ENCODE data around the gene ZNF22. TPM values are rescaled to one million over a fixed set of nuclear protein-coding genes. Genes with fewer than 3 reads are reported as not detected.

ZNF22 gene
- total RNA-seq, 1 donor from 2014 or later: 24.9 TPM

DNA sequence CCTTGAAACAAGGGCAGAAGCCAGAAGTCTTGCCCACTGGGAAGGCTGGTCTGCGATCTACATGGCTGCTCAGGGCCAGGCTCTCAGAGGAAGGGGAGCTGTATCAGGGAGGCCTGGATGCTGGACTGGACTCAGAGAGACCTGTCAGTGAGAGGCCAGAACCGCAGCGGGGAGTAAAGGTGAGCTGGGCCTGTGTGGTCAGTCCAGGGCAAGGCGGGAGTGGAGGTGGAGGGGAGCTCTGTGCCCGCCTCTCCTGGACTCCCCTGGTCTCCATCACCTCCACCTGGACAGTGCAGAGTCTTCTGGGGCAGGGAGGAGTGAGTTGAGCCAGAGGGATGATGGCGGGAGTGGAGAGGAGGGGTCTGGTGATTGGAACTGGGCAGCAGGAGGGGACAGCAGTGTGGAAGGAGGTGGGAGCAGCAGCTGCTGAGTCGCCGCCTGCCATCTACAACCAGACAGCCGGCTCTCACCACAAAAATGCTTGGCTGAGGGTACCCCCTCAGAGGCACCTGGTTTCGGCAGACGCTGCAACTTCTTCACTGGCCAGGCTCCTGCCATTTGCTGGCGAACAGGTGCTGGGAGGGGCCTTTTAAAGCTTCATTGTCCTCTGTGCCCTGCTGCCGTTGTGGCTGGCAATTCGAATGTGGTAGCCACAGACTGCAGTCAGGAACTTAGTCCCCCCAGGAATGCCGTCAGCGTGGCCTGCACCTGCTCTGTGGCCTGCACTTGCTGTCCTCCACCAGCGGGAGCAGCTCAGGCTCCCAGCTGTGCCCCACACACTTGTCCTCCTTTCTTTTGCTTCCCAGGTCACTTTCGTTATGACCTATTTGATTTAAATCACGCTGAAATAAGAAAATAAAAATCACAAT is 37.6 kb upstream of the ZNF22 start:
- ATAC-seq (no peak), DNase-seq (ENCODE audit: low spot score) (no peak)
- intact Hi-C loops (cut with DNase I): no loop called here

- DNase-seq (ENCODE audit: low spot score) (peak; percentile 85), ATAC-seq (peak; percentile 73)
- intact Hi-C loops (cut with DNase I): no loop called here
Observed at GRCh38 chr10:44963772-44964633, 36.7 kb upstream of the ZNF22 start.

- ATAC-seq (no peak), DNase-seq (ENCODE audit: low spot score) (no peak)
- intact Hi-C loops (cut with DNase I): no loop called here
Observed at GRCh38 chr10:44965104-44965503, 35.6 kb upstream of the ZNF22 start.

- DNase-seq (ENCODE audit: low spot score): no peak
- ATAC-seq: no peak
- intact Hi-C loops (cut with DNase I): no loop called here
Observed at GRCh38 chr10:44965651-44966097, 35.0 kb upstream of the ZNF22 start.

- intact Hi-C loops (cut with DNase I): no loop called here
- no peak for DNase-seq (ENCODE audit: low spot score)
- no peak for ATAC-seq
Observed at GRCh38 chr10:44966129-44966815, 34.5 kb upstream of the ZNF22 start.

- DNase-seq (ENCODE audit: low spot score) (no peak), ATAC-seq (no peak)
- intact Hi-C loops (cut with DNase I): no loop called here
Observed at GRCh38 chr10:44966816-44967509, 33.8 kb upstream of the ZNF22 start.

DNA sequence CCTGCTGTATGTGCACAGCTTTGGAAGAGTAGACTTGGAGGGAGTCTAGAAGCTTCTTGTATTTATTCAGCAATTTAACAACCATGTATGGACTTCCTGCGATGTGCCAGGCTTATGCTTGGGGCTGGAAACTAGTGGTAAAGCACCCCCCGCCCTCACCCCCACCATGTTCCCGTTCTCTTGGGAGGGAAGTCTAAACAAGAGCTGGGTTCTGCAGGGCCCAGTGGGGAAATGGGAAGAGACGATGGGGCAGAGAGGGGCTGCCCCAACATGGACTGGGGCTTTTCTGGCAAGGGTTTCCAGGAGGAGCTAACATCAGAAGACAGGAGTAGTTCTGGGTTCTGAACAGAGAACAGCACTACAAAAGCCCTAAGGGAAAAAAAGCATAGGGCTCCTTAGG is 33.1 kb upstream of the ZNF22 start:
- ATAC-seq (peak; percentile 9), DNase-seq (ENCODE audit: low spot score) (peak; percentile 63)
- intact Hi-C loops (cut with DNase I): no loop called here

GRCh38 chr10:44968091-44968490 is 32.6 kb upstream of the ZNF22 start:
- intact Hi-C loops (cut with DNase I): no loop called here

DNA sequence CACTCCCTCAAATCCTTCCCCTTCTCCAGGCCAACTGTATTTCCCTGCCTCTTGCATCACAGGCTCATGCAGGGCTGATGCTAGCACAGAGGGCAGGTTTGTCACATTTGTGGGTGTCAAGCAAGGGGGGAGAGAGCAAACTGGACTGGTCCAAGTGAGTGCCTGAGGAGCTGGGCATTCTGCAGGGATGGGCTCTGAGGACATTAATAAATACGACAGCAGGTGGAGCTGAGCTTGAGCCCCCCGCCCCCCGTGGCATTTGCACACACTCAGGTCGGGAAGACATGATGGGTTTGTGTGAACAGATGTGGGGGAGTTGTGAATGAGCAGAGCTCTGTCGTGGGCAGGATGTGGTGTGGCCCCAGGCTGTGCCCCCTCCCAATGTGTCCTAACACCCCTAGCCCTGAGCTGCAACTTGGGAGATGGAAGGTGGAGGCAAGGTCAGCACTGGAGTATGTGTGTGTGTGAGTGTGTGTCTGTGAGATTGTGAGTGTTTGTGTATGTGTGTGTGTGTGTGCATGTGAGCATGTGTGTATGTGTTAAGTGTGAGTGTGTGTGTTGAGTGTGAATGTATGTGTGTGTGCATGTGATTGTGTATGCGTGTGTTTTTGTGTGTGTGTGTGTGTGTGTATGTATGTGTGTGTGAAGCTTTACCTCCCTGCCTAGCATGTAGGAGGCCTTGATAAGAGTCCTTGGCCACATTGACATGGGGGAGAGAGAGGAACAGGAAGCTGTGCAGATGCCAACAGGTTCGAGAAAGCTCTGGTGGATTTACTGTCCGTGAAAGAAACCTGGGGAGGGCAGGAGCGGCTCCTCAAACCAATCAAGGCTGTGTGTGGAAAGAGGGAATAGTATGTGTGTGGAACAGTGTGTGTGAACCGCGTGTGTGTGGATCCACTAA is 32.0 kb upstream of the ZNF22 start:
- intact Hi-C loops (cut with DNase I): no loop called here
- ATAC-seq: no peak
- DNase-seq (ENCODE audit: low spot score): no peak

More at GRCh38 chr10:44968091-44968490, 32.6 kb upstream of the ZNF22 start:
- ATAC-seq: peak; percentile 57
- peak; percentile 71 for DNase-seq (ENCODE audit: low spot score)

- intact Hi-C loops (cut with DNase I): no loop called here
- ATAC-seq (no peak), DNase-seq (ENCODE audit: low spot score) (peak; percentile 57)
Observed at GRCh38 chr10:44969854-44970253, 30.9 kb upstream of the ZNF22 start.

DNA sequence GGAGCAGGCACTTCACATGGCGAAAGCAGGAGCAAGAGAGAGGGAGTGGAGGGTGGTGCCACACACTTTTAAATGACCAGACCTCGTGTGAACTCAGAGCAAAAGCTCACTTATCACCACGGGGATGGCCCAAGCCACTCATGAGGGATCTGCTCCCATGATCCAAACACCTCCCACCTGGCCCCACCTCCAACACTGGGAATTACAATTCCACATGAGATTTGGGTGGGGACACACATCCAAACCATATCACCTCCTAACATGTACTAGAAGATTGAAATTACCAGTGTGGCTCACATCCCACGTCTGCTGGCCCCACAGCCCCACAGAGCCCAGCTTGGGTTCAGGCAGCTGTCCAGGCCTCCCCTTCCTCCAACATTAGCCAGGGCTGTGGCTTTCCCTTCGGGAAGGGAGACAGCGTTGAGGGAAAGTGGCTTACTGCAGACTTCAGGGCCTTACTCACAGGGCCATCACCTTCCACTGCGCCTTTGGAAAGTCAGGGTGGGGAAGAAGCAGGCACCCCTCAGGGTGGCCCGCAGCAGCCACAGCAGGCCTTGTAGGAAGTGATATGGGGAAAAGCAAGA is 29.8 kb upstream of the ZNF22 start:
- DNase-seq (ENCODE audit: low spot score) (peak; percentile 42), ATAC-seq (no peak)
- intact Hi-C loops (cut with DNase I): no loop called here

- peak; percentile 53 for DNase-seq (ENCODE audit: low spot score)
- intact Hi-C loops (cut with DNase I): no loop called here
Observed at GRCh38 chr10:44971434-44971833, 29.3 kb upstream of the ZNF22 start.

GRCh38 chr10:44971935-44972757 is 28.6 kb upstream of the ZNF22 start:
- no peak for ATAC-seq
- intact Hi-C loops (cut with DNase I): no loop called here
- DNase-seq (ENCODE audit: low spot score): peak; percentile 52

More at GRCh38 chr10:44971434-44971833, 29.3 kb upstream of the ZNF22 start:
- no peak for ATAC-seq

- no peak for ATAC-seq
- intact Hi-C loops (cut with DNase I): no loop called here
Observed at GRCh38 chr10:44972874-44973306, 27.8 kb upstream of the ZNF22 start.

GRCh38 chr10:44973323-44974081 is 27.2 kb upstream of the ZNF22 start:
- intact Hi-C loops (cut with DNase I): loop anchor here (2.0 kb wide), 1 partner anchor 37 kb away; no protein-coding TSS in a partner anchor
- ATAC-seq (no peak), DNase-seq (ENCODE audit: low spot score) (peak; percentile 56)

More at GRCh38 chr10:44972874-44973306, 27.8 kb upstream of the ZNF22 start:
- DNase-seq (ENCODE audit: low spot score): peak; percentile 58

All from sciatic nerve (tissue), 2 donors.